ENCODE results near the gene PHF13. TPM values are rescaled to one million over a fixed set of nuclear protein-coding genes. Genes with fewer than 3 reads are reported as not detected.

The PHF13 gene
- total RNA-seq, 4 donors from 2014 or later, result 6.7 to 12.1 (median 8.7) TPM

DNA sequence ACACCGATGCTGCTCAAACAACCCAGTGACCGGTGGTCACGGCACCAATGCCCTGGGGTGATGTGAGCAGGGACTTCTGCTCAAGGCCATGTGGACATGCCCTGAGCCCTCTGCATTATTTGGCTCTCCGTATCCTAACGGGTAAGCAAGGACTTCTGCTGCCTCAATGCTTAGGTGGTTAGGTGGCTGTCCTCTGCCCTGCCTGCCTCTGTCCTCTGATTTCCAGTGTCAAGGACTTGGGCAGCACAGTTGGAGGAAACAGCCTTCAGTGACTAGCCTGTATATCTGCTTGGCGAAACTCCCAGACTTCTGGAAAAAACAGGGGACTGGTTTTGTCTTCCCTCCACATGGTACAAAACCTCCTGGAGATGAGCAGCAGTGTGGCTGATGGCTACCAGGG is 53.6 kb downstream of the PHF13 start:
- Histone ChIP-seq H3K4me1 (no peaks in the 10 kb centered on the region), H3K9me3 (no peaks in the 10 kb centered on the region), H3K36me3 (peaks cover 4 to 80% (median 11%) of the 10 kb centered on the region in 3 donors), H3K27me3 (no peaks in the 10 kb centered on the region), H3K4me3 (no peak overlapping the region), H3K27ac (no peak overlapping the region)
- no peak for DNase-seq
- intact Hi-C loops (cut with DNase I), result no loop called here
- TF ChIP-seq POLR2A (IDR thresholded peaks at IDR 0.05) (no peak), CTCF (IDR thresholded peaks at IDR 0.05) (no peak)
- WGBS, 2 donors, result 97 to 98% methylated on average over 6 of the region's 6 CpGs

DNA sequence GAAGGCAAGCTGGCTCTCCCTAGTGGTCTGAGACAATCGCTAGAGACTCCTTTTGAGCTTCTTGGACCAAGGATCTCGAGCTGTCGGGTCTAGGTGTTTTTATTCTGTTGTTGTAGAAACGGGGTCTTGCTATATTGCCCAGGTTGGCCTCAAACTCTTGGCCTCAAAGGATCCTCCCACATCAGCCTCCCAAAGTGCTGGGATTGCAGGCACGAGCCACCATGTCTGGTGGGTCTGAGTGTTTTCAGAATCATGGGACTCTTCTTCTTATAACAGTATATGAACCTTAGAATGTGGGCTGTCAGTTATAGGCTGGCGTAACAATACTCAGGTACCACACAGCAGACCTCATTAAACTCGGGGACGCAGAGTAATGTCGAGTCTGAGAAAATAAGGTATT is 55.0 kb downstream of the PHF13 start:
- WGBS, 2 donors, result 93 to 98% methylated on average over 9 of the region's 9 CpGs
- H3K27ac ChIP-seq, result no peak overlapping the region
- no peaks in the 10 kb centered on the region for H3K4me1 ChIP-seq
- intact Hi-C loops (cut with DNase I), result no loop called here
- no peaks in the 10 kb centered on the region for H3K27me3 ChIP-seq
- H3K4me3 ChIP-seq, result no peak overlapping the region
- TF ChIP-seq POLR2A (IDR thresholded peaks at IDR 0.05) (no peak), CTCF (IDR thresholded peaks at IDR 0.05) (no peak)
- H3K36me3 ChIP-seq, result peaks cover 4 to 76% (median 11%) of the 10 kb centered on the region in 3 donors
- H3K9me3 ChIP-seq, result no peaks in the 10 kb centered on the region
- DNase-seq, result no peak

- intact Hi-C loops (cut with DNase I), result no loop called here
- Histone ChIP-seq H3K9me3 (no peaks in the 10 kb centered on the region), H3K27ac (no peak overlapping the region), H3K27me3 (no peaks in the 10 kb centered on the region), H3K36me3 (peaks cover 0 to 79% (median 10%) of the 10 kb centered on the region in 3 donors), H3K4me3 (no peak overlapping the region), H3K4me1 (no peaks in the 10 kb centered on the region)
- WGBS, 2 donors, result 94 to 100% methylated on average over 1 to 2 of the region's 2 CpGs
- no peak for DNase-seq
- no peak for TF ChIP-seq POLR2A (IDR thresholded peaks at IDR 0.05)
- no peak for TF ChIP-seq CTCF (IDR thresholded peaks at IDR 0.05)
Observed at GRCh38 chr1:6672558-6672957, 59.0 kb downstream of the PHF13 start.

Other genes with a start within 250 kb of the PHF13 start
- 10 to 100 TPM; 23.5 to 50.7 (median 39.0) TPM for gene ACOT7, start 220.0 kb upstream of the PHF13 start, total RNA-seq
- 10 to 100 TPM; 40.5 to 51.9 (median 50.2) TPM for gene HES2, start 193.8 kb upstream of the PHF13 start, total RNA-seq
- gene ESPN, start 189.0 kb upstream of the PHF13 start, total RNA-seq, result 10 to 100 TPM; 14.5 to 22.2 (median 18.6) TPM
- 10 to 100 TPM; 22.1 to 47.3 (median 34.3) TPM for gene TNFRSF25, start 147.6 kb upstream of the PHF13 start, total RNA-seq
- 10 to 100 TPM; 24.3 to 37.8 (median 32.6) TPM for gene PLEKHG5, start 122.1 kb upstream of the PHF13 start, total RNA-seq
- gene NOL9, start 59.2 kb upstream of the PHF13 start, total RNA-seq, result 10 to 100 TPM; 13.0 to 36.4 (median 22.3) TPM
- gene TAS1R1, start 58.4 kb upstream of the PHF13 start, total RNA-seq, result not detected
- gene ZBTB48, start 33.7 kb upstream of the PHF13 start, total RNA-seq, result 10 to 100 TPM in 3 of 4 donors, 1 to 10 TPM in 1; 7.2 to 26.0 (median 16.0) TPM
- 10 to 100 TPM; 45.9 to 68.1 (median 55.1) TPM for gene KLHL21, start 10.9 kb upstream of the PHF13 start, total RNA-seq
- 10 to 100 TPM in 3 of 4 donors, 1 to 10 TPM in 1; 4.8 to 17.1 (median 13.3) TPM for gene THAP3, start 11.1 kb downstream of the PHF13 start, total RNA-seq
- 10 to 100 TPM; 27.1 to 41.5 (median 34.7) TPM for gene DNAJC11, start 88.1 kb downstream of the PHF13 start, total RNA-seq
- 10 to 100 TPM; 31.3 to 77.4 (median 45.9) TPM for gene CAMTA1, start 171.7 kb downstream of the PHF13 start, total RNA-seq